H9 (cell line): ENCODE measurements around the gene FLNC. TPM values are rescaled to one million over a fixed set of nuclear protein-coding genes. Genes with fewer than 3 reads are reported as not detected.

ENCODE experiments used
- DNase-seq: peaks from one replicate; pipeline ENCODE4 v3.0.0-alpha.2; 2017
- H2AFZ ChIP-seq: one replicate; pipeline ENCODE4 v1.6.1; 2013; ENCODE audit warnings: mild to moderate bottlenecking, low read length, control low read depth, moderate library complexity
- H2AK5ac ChIP-seq: 2 replicates; pipeline ENCODE4 v1.6.1; 2013; ENCODE audit warnings: low read length, control low read depth, mixed read lengths; ENCODE audit not compliant: insufficient read length
- H2BK120ac ChIP-seq: one replicate; pipeline ENCODE4 v1.6.1; 2013; ENCODE audit warnings: low read depth, mild to moderate bottlenecking, low read length, control low read depth, inconsistent platforms; ENCODE audit not compliant: poor library complexity, severe bottlenecking
- H2BK12ac ChIP-seq: 2 replicates; pipeline ENCODE4 v1.6.1; 2013; ENCODE audit warnings: low read length, control low read depth, mixed read lengths, low read depth; ENCODE audit not compliant: insufficient read length
- H2BK15ac ChIP-seq: 2 replicates; pipeline ENCODE4 v1.6.1; 2013; ENCODE audit warnings: low read depth, low read length, control low read depth
- H2BK20ac ChIP-seq: one replicate; pipeline ENCODE4 v1.6.1; 2013; ENCODE audit warnings: low read depth, mild to moderate bottlenecking, low read length, control low read depth, inconsistent platforms; ENCODE audit not compliant: poor library complexity, severe bottlenecking
- H2BK5ac ChIP-seq: 2 replicates; pipeline ENCODE4 v1.6.1; 2013; ENCODE audit warnings: low read length, control low read depth, mixed read lengths; ENCODE audit not compliant: insufficient read length
- H3K14ac ChIP-seq: 2 replicates; pipeline ENCODE4 v1.6.1; 2013; ENCODE audit warnings: low read length, control low read depth; ENCODE audit not compliant: insufficient read depth
- H3K18ac ChIP-seq: 2 replicates; pipeline ENCODE4 v1.6.1; 2013; ENCODE audit warnings: low read depth, mild to moderate bottlenecking, mixed read lengths, low read length, control low read depth; ENCODE audit not compliant: insufficient read length
- H3K23ac ChIP-seq: 2 replicates; pipeline ENCODE4 v1.6.1; 2013; ENCODE audit warnings: low read length, control low read depth, mixed read lengths, low read depth; ENCODE audit not compliant: insufficient read length
- H3K23me2 ChIP-seq: 2 replicates; pipeline ENCODE4 v1.6.1; 2013; ENCODE audit warnings: low read depth, mild to moderate bottlenecking, mixed read lengths, low read length, control low read depth; ENCODE audit not compliant: insufficient read length, poor library complexity, severe bottlenecking
- H3K27ac ChIP-seq: 2 replicates; pipeline ENCODE4 v1.5.1; 2013; ENCODE audit warnings: low read length, control low read depth, mixed read lengths, low read depth; ENCODE audit not compliant: insufficient read length
- H3K27me3 ChIP-seq: 2 replicates; pipeline ENCODE4 v1.6.1; 2013; ENCODE audit warnings: low read length, control low read depth, inconsistent platforms; ENCODE audit not compliant: insufficient read depth
- H3K4ac ChIP-seq: 2 replicates; pipeline ENCODE4 v1.6.1; 2013; ENCODE audit warnings: low read depth, mild to moderate bottlenecking, control low read depth, inconsistent platforms, low read length, moderate library complexity
- H3K4me1 ChIP-seq: 2 replicates; pipeline ENCODE4 v1.6.1; 2013; ENCODE audit warnings: low read length, control low read depth, inconsistent platforms; ENCODE audit not compliant: insufficient read depth
- H3K4me2 ChIP-seq: 2 replicates; pipeline ENCODE4 v1.6.1; 2013; ENCODE audit warnings: low read length, control low read depth, mixed read lengths; ENCODE audit not compliant: insufficient read length, insufficient read depth
- H3K56ac ChIP-seq: 2 replicates; pipeline ENCODE4 v1.6.1; 2013; ENCODE audit warnings: low read depth, mild to moderate bottlenecking, mixed read lengths, low read length, control low read depth; ENCODE audit not compliant: insufficient read length
- H3K79me1 ChIP-seq: 2 replicates; pipeline ENCODE4 v1.6.1; 2013; ENCODE audit warnings: low read depth, mild to moderate bottlenecking, moderate library complexity, low read length, control low read depth, inconsistent platforms; ENCODE audit not compliant: insufficient read depth, poor library complexity, severe bottlenecking
- H3K79me2 ChIP-seq: 2 replicates; pipeline ENCODE4 v1.6.1; 2013; ENCODE audit warnings: low read length, control low read depth, inconsistent platforms; ENCODE audit not compliant: insufficient read depth
- H3K9ac ChIP-seq: 2 replicates; pipeline ENCODE4 v1.6.1; 2013; ENCODE audit warnings: low read length, control low read depth, mixed read lengths; ENCODE audit not compliant: insufficient read length; ENCODE audit errors: extremely low read depth
- H3K9me3 ChIP-seq: one replicate; pipeline ENCODE4 v1.6.1; 2013; ENCODE audit warnings: low read depth, low read length, inconsistent platforms; ENCODE audit not compliant: control insufficient read depth
- H3T11ph ChIP-seq: one replicate; pipeline ENCODE4 v1.6.1; 2013; ENCODE audit warnings: mild to moderate bottlenecking, low read length, control low read depth, inconsistent platforms
- H4K20me1 ChIP-seq: one replicate; pipeline ENCODE4 v1.6.1; 2013; ENCODE audit not compliant: control insufficient read depth, insufficient read length, insufficient read depth
- H4K5ac ChIP-seq: 2 replicates; pipeline ENCODE4 v1.6.1; 2013; ENCODE audit warnings: low read depth, mild to moderate bottlenecking, mixed read lengths, low read length, control low read depth; ENCODE audit not compliant: insufficient read length
- H4K8ac ChIP-seq: replicated peaks from 2 replicates; pipeline ENCODE4 v1.6.1; 2013; ENCODE audit warnings: low read length, control low read depth, mixed read lengths, low read depth; ENCODE audit not compliant: insufficient read length
- H4K91ac ChIP-seq: 2 replicates; pipeline ENCODE4 v1.6.1; 2013; ENCODE audit warnings: low read depth, mild to moderate bottlenecking, moderate library complexity, mixed read lengths, low read length, control low read depth; ENCODE audit not compliant: insufficient read length
- H3K27ac Mint-ChIP-seq, 3 experiments: 2 replicates in 2 of 3; 3 replicates in 1 of 3; pipeline ENCODE4 v1.8.0; 2020 to 2021; ENCODE audit warnings: mixed read lengths in 3 of 3, mild to moderate bottlenecking in 1 of 3, moderate library complexity in 1 of 3
- H3K27me3 Mint-ChIP-seq: 2 replicates; pipeline ENCODE4 v1.8.0; 2021; ENCODE audit warnings: low read depth, mild to moderate bottlenecking, moderate library complexity, mixed read lengths
- H3K36me3 Mint-ChIP-seq, 3 experiments: 2 replicates in 2 of 3; 3 replicates in 1 of 3; pipeline ENCODE4 v1.8.0; 2020 to 2021; ENCODE audit warnings: low read depth in 3 of 3, mixed read lengths in 3 of 3; ENCODE audit not compliant: insufficient read depth in 1 of 3
- H3K4me1 Mint-ChIP-seq, 2 experiments: 2 replicates each; pipeline ENCODE4 v1.8.0; 2020; ENCODE audit warnings: mixed read lengths in 2 of 2
- H3K4me3 Mint-ChIP-seq, 2 experiments: 2 replicates in 1 of 2; 3 replicates in 1 of 2; pipeline ENCODE4 v1.8.0; 2020 to 2021; ENCODE audit warnings: mild to moderate bottlenecking in 2 of 2, mixed read lengths in 2 of 2, moderate library complexity in 1 of 2
- H3K9me3 Mint-ChIP-seq, 2 experiments: 2 replicates in 1 of 2; 3 replicates in 1 of 2; pipeline ENCODE4 v1.8.0; 2020; ENCODE audit warnings: mild to moderate bottlenecking in 2 of 2, mixed read lengths in 2 of 2, moderate library complexity in 1 of 2
- WGBS: extraction: QIAGEN DNeasy Blood & Tissue Kit; methylation state at CpG from one replicate; pipeline ENCODE4 v1.1.7; 2013; ENCODE audit warnings: missing lambda C conversion rate, low lambda C conversion rate, mixed read lengths; ENCODE audit not compliant: insufficient read length; ENCODE audit errors: extremely low coverage; 5-methylcytosine and 5-hydroxymethylcytosine counted together
- total RNA-seq: library from RNA; stranded (reverse); gene quantifications from 2 replicates; pipeline ENCODE4 v1.2.1, GENCODE V29; 2021
- TF ChIP-seq, protein P1 (sequence below): fragments of 200-600 bp; sonication (generic); conservative IDR thresholded peaks from 3 replicates; pipeline ENCODE4 v1.8.0; 2021; ENCODE audit warnings: antibody characterized with exemption, mild to moderate bottlenecking

The FLNC gene
- total RNA-seq, 1 experiment from 2014 or later = 12.2 TPM

DNA sequence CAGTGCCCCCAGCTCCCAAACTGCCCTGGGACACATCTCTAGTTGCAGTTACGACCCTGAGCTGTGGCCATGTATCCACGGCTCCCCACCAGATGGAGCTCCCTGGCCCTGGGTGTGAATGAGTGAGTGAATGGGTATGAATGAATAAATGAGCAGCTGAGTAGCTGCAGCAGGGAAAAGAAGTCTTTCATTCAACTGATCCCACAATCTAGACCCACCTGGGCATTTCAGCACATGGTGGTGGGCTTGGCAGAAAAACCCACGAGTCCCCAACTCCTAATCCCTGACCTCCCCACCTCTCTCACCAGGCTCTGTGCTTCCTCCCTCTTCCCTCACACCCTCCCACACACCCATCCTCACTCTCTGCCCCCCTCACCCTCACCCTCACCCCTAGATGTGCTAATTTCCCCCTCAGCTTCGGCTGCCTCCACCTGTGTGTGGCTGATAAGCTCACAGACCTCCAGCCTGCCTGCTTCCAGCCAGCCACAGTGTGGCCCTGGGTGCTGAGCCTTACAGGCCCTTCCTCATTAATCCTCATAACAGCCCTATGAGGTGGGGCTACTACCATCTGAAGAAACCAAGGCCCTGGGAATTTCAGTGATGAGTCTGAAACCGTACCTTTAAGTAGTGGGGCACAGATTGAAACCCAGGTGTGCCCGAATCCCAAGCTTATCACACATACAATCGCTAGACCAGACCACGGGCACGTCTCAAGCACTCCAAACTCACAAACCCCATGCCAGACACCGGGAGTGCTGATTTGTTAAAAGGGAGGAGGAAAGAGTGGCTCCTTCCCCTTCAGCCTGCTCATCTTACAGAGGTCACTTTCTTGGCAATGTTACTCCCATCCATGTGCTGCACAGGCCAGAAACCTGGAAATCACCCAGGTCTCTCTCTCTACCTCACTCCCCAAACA is 30.2 kb downstream of the FLNC start:
- Histone ChIP-seq H2AK5ac (no peak overlapping the region), H3K56ac (no peak overlapping the region), H3K9ac (no peak overlapping the region), H4K8ac (no peak overlapping the region), H3K27me3 (no peaks in the 10 kb centered on the region), H3K4me1 (0 out of 2 replicates have a peak, but pooled peaks cover 3% of the 10 kb centered on the region), H2BK5ac (no peak overlapping the region), H2BK15ac (no peak overlapping the region), H3K9me3 (no peaks in the 10 kb centered on the region), H3K27ac (no peak overlapping the region), H3K4ac (no peak overlapping the region), H3K79me2 (no peaks in the 10 kb centered on the region; the same call in 1 of the 2 replicates), H2BK20ac (no peak overlapping the region), H4K5ac (no peak overlapping the region), H2BK120ac (no peak overlapping the region), H3K4me2 (no peak overlapping the region), H4K20me1 (no peaks in the 10 kb centered on the region), H3K79me1 (no peaks in the 10 kb centered on the region), H2AFZ (no peak overlapping the region), H3K18ac (no peak overlapping the region), H2BK12ac (no peak overlapping the region), H4K91ac (no peak overlapping the region), H3K14ac (no peak overlapping the region), H3T11ph (no peak overlapping the region), H3K23ac (no peak overlapping the region), H3K23me2 (peaks cover 8% of the 10 kb centered on the region)
- Mint-ChIP-seq H3K4me1 (peaks cover 22 to 31% of the 10 kb centered on the region in 2 experiments), H3K9me3 (no peaks in the 10 kb centered on the region), H3K36me3 (peaks cover 3 to 10% (median 5%) of the 10 kb centered on the region in 3 experiments; a peak in 6 of 7 replicates), H3K27ac (peak overlapping the region in 1 of 3 experiments; percentile 11; a peak in 2 of 7 replicates), H3K4me3 (peak overlapping the region in 1 of 2 experiments; percentile 16; a peak in 1 of 5 replicates), H3K27me3 (no peaks in the 10 kb centered on the region; the same call in 1 of the 2 replicates)
- TF ChIP-seq, protein P1, sequence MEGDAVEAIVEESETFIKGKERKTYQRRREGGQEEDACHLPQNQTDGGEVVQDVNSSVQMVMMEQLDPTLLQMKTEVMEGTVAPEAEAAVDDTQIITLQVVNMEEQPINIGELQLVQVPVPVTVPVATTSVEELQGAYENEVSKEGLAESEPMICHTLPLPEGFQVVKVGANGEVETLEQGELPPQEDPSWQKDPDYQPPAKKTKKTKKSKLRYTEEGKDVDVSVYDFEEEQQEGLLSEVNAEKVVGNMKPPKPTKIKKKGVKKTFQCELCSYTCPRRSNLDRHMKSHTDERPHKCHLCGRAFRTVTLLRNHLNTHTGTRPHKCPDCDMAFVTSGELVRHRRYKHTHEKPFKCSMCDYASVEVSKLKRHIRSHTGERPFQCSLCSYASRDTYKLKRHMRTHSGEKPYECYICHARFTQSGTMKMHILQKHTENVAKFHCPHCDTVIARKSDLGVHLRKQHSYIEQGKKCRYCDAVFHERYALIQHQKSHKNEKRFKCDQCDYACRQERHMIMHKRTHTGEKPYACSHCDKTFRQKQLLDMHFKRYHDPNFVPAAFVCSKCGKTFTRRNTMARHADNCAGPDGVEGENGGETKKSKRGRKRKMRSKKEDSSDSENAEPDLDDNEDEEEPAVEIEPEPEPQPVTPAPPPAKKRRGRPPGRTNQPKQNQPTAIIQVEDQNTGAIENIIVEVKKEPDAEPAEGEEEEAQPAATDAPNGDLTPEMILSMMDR = peak; percentile 50; the same call in 2 of the 3 replicates
- peak; percentile 50 for DNase-seq
- no CpG with 5 or more reads among the region's 10 CpGs for WGBS
